Smooth muscle cell (in vitro differentiated cells): Measurements from ENCODE around the gene ZNF609. TPM values are rescaled to one million over a fixed set of nuclear protein-coding genes. Genes with fewer than 3 reads are reported as not detected.

Experiments
- DNase-seq: peaks from one replicate; lab custom pipeline; 2025; ENCODE audit not compliant: unreplicated experiment; lab: John Stamatoyannopoulos, UW
- H2AFZ ChIP-seq: fragments of 200-600 bp; sonication (generic); 2 replicates; pipeline ENCODE4 v1.6.0; 2016; ENCODE audit warnings: antibody characterized with exemption, low read depth, mild to moderate bottlenecking
- H3F3A ChIP-seq: fragments of 200-600 bp; sonication (generic); 2 replicates; pipeline ENCODE4 v1.6.0; 2017; ENCODE audit warnings: antibody characterized with exemption, low read depth
- H3K27ac ChIP-seq: fragments of 200-600 bp; sonication (generic); 2 replicates; pipeline ENCODE4 v1.5.1; 2016; ENCODE audit warnings: low read depth, mild to moderate bottlenecking
- H3K27me3 ChIP-seq: fragments of 200-600 bp; sonication (generic); 2 replicates; pipeline ENCODE4 v1.6.1; 2016; ENCODE audit warnings: low read depth, mild to moderate bottlenecking
- H3K36me3 ChIP-seq: fragments of 200-600 bp; sonication (generic); 2 replicates; pipeline ENCODE4 v1.5.1; 2016; ENCODE audit warnings: low read depth
- H3K4me1 ChIP-seq: fragments of 200-600 bp; sonication (generic); 2 replicates; pipeline ENCODE4 v1.5.1; 2016; ENCODE audit warnings: low read depth
- H3K4me2 ChIP-seq: fragments of 200-600 bp; sonication (generic); 2 replicates; pipeline ENCODE4 v1.6.0; 2016; ENCODE audit warnings: mild to moderate bottlenecking
- H3K4me3 ChIP-seq: fragments of 200-600 bp; sonication (generic); 2 replicates; pipeline ENCODE4 v1.5.1; 2016; ENCODE audit warnings: mild to moderate bottlenecking
- H3K79me2 ChIP-seq: fragments of 200-600 bp; sonication (generic); 2 replicates; pipeline ENCODE4 v1.6.0; 2016; ENCODE audit warnings: low read depth, mild to moderate bottlenecking
- H3K9ac ChIP-seq: fragments of 200-600 bp; sonication (generic); 2 replicates; pipeline ENCODE4 v1.6.0; 2016; ENCODE audit warnings: low read depth
- H3K9me3 ChIP-seq: fragments of 200-600 bp; sonication (generic); replicated peaks from 2 replicates; pipeline ENCODE4 v1.5.1; 2016; ENCODE audit warnings: low read depth
- H4K20me1 ChIP-seq: fragments of 200-600 bp; sonication (generic); 2 replicates; pipeline ENCODE4 v1.6.0; 2016; ENCODE audit warnings: low read depth
- WGBS: methylation state at CpG from one replicate; pipeline ENCODE4 v1.1.7; 2016; ENCODE audit warnings: low lambda C conversion rate; 5-methylcytosine and 5-hydroxymethylcytosine counted together
- polyA plus RNA-seq: library from polyadenylated mRNA; unstranded; fragments of >200 nt; fragmentation: Nextera tagmentation; extraction: Ambion mirVana; gene quantifications from 2 replicates; pipeline ENCODE4 v1.2.1, GENCODE V29; 2016
- total RNA-seq: library from RNA; depleted of rRNA; stranded (reverse); fragments of >200 nt; gene quantifications from 2 replicates; pipeline ENCODE4 v1.2.3, GENCODE V29; 2014
- TF ChIP-seq, protein P1 (sequence below): fragments of 200-600 bp; sonication (generic); IDR thresholded peaks from 2 replicates; pipeline ENCODE4 v1.5.1; 2017; ENCODE audit warnings: borderline replicate concordance, mild to moderate bottlenecking, antibody characterized with exemption; ENCODE audit not compliant: insufficient read depth, poor library complexity, severe bottlenecking

The ZNF609 gene
- total and polyA plus RNA-seq, 2 experiments from 2014 or later = 9.9 to 15.6 TPM

DNA sequence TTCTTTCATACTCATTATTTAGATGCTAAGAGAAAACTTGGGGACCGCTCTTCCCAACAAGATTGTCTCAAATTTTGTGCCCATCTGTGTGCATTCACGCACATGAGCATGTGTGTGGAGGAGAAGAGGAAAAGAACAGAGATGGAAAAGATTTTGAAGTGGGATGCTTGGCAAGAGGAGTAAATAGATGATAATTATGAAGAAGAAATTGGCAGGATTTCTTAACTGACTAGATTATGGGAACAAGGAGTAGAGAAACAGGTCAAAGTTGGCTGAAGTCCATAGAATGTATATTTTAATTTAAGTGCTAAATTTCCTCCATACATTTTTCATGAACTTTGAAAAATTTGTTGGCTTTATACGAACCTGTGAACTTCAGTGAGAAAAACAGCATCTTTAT lies 100.1 kb downstream of the ZNF609 start:
- peaks cover 8% of the 10 kb centered on the region for H3K4me1 ChIP-seq
- H3F3A ChIP-seq = peaks cover 5% of the 10 kb centered on the region
- H4K20me1 ChIP-seq = peaks cover 91% of the 10 kb centered on the region
- H3K27ac ChIP-seq = no peak overlapping the region
- peaks cover 73% of the 10 kb centered on the region for H3K79me2 ChIP-seq
- no peak overlapping the region for H2AFZ ChIP-seq
- H3K27me3 ChIP-seq = no peaks in the 10 kb centered on the region
- DNase-seq = no peak
- no peaks in the 10 kb centered on the region for H3K36me3 ChIP-seq
- 100% methylated on average over 3 of the region's 3 CpGs for WGBS
- TF ChIP-seq, protein P1, sequence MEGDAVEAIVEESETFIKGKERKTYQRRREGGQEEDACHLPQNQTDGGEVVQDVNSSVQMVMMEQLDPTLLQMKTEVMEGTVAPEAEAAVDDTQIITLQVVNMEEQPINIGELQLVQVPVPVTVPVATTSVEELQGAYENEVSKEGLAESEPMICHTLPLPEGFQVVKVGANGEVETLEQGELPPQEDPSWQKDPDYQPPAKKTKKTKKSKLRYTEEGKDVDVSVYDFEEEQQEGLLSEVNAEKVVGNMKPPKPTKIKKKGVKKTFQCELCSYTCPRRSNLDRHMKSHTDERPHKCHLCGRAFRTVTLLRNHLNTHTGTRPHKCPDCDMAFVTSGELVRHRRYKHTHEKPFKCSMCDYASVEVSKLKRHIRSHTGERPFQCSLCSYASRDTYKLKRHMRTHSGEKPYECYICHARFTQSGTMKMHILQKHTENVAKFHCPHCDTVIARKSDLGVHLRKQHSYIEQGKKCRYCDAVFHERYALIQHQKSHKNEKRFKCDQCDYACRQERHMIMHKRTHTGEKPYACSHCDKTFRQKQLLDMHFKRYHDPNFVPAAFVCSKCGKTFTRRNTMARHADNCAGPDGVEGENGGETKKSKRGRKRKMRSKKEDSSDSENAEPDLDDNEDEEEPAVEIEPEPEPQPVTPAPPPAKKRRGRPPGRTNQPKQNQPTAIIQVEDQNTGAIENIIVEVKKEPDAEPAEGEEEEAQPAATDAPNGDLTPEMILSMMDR = no peak
- no peak overlapping the region for H3K4me2 ChIP-seq
- no peaks in the 10 kb centered on the region for H3K9me3 ChIP-seq
- H3K4me3 ChIP-seq = no peak overlapping the region
- no peak overlapping the region for H3K9ac ChIP-seq

DNA sequence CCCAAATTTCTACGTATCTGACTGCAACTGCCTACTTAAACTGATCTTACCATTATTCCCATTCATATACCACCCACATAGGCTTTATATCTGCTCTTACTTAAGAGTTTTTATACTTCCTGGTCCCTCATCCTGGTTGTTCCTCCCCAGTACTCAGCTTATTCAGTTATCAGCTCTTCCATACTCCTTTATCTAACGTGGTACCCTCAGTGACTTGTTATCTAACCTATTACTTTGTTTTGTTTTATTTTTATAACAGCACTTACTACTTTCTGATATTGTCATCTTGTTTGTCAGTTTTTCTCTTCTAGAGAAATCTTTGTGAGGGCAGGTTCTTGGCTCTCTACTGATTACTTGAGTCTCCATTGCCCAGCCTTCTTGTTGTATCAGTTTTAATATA lies 100.6 kb downstream of the ZNF609 start:
- WGBS = 79% methylated on average over 2 of the region's 2 CpGs

DNA sequence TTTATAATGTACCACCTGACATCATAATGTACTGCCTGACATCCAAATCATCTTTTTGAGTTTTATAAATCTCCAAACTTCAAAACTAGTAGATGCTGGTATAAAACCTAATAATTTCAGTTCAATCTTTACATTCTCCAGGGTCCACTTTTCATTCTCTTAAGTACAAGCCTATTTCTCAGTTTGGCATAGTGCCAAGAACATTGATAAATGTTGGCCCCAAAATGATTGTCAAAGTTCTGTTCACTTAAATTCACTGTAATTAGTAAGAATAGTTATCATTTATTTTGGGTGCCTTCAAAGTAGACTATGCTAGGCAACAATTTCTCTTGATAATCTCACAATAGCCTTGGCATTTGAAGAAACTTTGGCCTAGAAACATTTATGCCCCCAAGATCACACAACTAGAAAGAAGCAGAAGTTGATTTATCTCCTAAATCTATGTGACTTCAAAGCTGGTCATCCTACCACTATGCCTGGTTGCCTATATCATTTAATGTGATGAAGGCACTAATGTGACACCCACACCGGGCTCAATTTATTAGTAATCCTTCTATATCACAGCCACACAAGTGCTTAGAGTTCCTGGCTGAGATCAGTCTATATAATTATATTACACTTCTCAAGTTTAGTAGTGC lies 101.7 kb downstream of the ZNF609 start:
- WGBS = 100% methylated on average over 1 of the region's 1 CpG
- Histone ChIP-seq H3K36me3 (no peaks in the 10 kb centered on the region), H3K27ac (no peak overlapping the region), H3K4me1 (peaks cover 15% of the 10 kb centered on the region), H3K9ac (no peak overlapping the region), H3F3A (peaks cover 5% of the 10 kb centered on the region), H3K27me3 (no peaks in the 10 kb centered on the region), H3K9me3 (no peaks in the 10 kb centered on the region), H3K79me2 (peaks cover 70% of the 10 kb centered on the region), H3K4me2 (no peak overlapping the region), H4K20me1 (peaks cover 93% of the 10 kb centered on the region), H2AFZ (no peak overlapping the region), H3K4me3 (no peak overlapping the region)
- DNase-seq = no peak
- TF ChIP-seq, protein P1 = no peak

More for the DNA sequence above, 100.6 kb downstream of the ZNF609 start:
- Histone ChIP-seq H2AFZ (no peak overlapping the region), H3K27ac (no peak overlapping the region), H3K27me3 (no peaks in the 10 kb centered on the region), H3K79me2 (peaks cover 75% of the 10 kb centered on the region), H3K9ac (no peak overlapping the region), H3K4me1 (peaks cover 8% of the 10 kb centered on the region), H3K4me3 (no peak overlapping the region), H3K36me3 (no peaks in the 10 kb centered on the region), H3F3A (peaks cover 5% of the 10 kb centered on the region), H3K4me2 (no peak overlapping the region), H3K9me3 (no peaks in the 10 kb centered on the region), H4K20me1 (peaks cover 92% of the 10 kb centered on the region)
- TF ChIP-seq, protein P1 = no peak
- DNase-seq = no peak

DNA sequence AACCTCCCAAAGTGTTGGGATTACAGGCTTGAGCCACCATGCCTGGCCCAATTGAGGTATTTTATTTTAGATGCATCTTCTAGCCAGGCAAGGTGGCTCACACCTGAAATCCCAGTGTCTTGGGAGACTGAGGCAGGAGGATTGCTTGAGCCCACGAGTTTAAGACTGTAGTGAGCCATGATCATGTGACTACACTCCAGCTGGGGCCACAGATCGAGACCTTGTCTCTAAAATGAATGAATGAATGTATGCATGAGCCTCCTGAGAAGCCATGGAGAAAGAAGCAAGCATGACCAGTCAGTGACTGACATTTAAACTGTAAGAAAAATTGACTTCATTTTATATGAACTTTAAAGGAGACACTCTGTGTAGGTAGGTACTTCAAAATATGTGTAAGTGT lies 105.7 kb downstream of the ZNF609 start:
- H3K9ac ChIP-seq = no peak overlapping the region
- peaks cover 93% of the 10 kb centered on the region for H4K20me1 ChIP-seq
- DNase-seq = no peak
- no peaks in the 10 kb centered on the region for H3F3A ChIP-seq
- no peaks in the 10 kb centered on the region for H3K9me3 ChIP-seq
- peaks cover 7% of the 10 kb centered on the region for H3K4me1 ChIP-seq
- H3K79me2 ChIP-seq = peaks cover 77% of the 10 kb centered on the region
- H3K36me3 ChIP-seq = no peaks in the 10 kb centered on the region
- TF ChIP-seq, protein P1 = no peak
- 93% methylated on average over 2 of the region's 2 CpGs for WGBS
- no peak overlapping the region for H3K27ac ChIP-seq
- H3K4me2 ChIP-seq = no peak overlapping the region
- no peak overlapping the region for H2AFZ ChIP-seq
- H3K4me3 ChIP-seq = no peak overlapping the region
- H3K27me3 ChIP-seq = no peaks in the 10 kb centered on the region
